DOHH2 (cell line): ENCODE results near the gene TUBB3.

Source experiments
- EZH2phosphoT487 ChIP-seq: fragments of 200-600 bp; sonication (generic); IDR thresholded peaks from 2 replicates; pipeline ENCODE4 v1.6.1; 2017; ENCODE audit warnings: borderline replicate concordance, mild to moderate bottlenecking, antibody characterized with exemption, low read length, moderate library complexity, mixed read lengths
- TF ChIP-seq, protein P1 (sequence below): fragments of 200-600 bp; sonication (generic); IDR thresholded peaks from one replicate; pipeline ENCODE4 v1.5.1; 2014; ENCODE audit warnings: antibody characterized with exemption, mild to moderate bottlenecking, low read depth, low read length; ENCODE audit not compliant: poor library complexity, severe bottlenecking

GRCh38 chr16:89913408-89914387 is 9.4 kb upstream of the TUBB3 start:
- TF ChIP-seq, protein P1, sequence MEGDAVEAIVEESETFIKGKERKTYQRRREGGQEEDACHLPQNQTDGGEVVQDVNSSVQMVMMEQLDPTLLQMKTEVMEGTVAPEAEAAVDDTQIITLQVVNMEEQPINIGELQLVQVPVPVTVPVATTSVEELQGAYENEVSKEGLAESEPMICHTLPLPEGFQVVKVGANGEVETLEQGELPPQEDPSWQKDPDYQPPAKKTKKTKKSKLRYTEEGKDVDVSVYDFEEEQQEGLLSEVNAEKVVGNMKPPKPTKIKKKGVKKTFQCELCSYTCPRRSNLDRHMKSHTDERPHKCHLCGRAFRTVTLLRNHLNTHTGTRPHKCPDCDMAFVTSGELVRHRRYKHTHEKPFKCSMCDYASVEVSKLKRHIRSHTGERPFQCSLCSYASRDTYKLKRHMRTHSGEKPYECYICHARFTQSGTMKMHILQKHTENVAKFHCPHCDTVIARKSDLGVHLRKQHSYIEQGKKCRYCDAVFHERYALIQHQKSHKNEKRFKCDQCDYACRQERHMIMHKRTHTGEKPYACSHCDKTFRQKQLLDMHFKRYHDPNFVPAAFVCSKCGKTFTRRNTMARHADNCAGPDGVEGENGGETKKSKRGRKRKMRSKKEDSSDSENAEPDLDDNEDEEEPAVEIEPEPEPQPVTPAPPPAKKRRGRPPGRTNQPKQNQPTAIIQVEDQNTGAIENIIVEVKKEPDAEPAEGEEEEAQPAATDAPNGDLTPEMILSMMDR, result no peak
- TF ChIP-seq EZH2phosphoT487, result no peak
